ENCODE measurements around the gene NCR1.
"Not testable (repeated sequence)": the region's sequence is repeated elsewhere in the genome, so short reads cannot be mapped to it uniquely, and the experiment has no call there.

Gene NCR1

GRCh38 chr19:54893406-54893805 is 12.5 kb upstream of the NCR1 start:
- H3K4me3 ChIP-seq (replicated peaks; ENCODE audit: low read depth, low read length) = no peak overlapping the region
- H3K27me3 ChIP-seq (replicated peaks; ENCODE audit: control insufficient read depth, insufficient read depth, low read length) = no peaks in the 10 kb centered on the region; the same call in 1 of the 2 replicates
- DNase-seq (ENCODE audit: extremely low read depth, insufficient read length) = no peak
- no peaks in the 10 kb centered on the region for H3K36me3 ChIP-seq (ENCODE audit: control insufficient read depth, insufficient read depth, low read length)
- no peak for TF ChIP-seq CTCF (IDR thresholded peaks at IDR 0.05; ENCODE audit: insufficient read depth, low read length, poor library complexity, severe bottlenecking)

- not testable (repeated sequence) for DNase-seq (ENCODE audit: extremely low read depth, insufficient read length); H3K27me3 ChIP-seq (replicated peaks; ENCODE audit: control insufficient read depth, insufficient read depth, low read length); H3K4me3 ChIP-seq (replicated peaks; ENCODE audit: low read depth, low read length); H3K36me3 ChIP-seq (ENCODE audit: control insufficient read depth, insufficient read depth, low read length)
Measured at GRCh38 chr19:54894106-54894505, 11.8 kb upstream of the NCR1 start.

GRCh38 chr19:54896036-54896435 is 9.9 kb upstream of the NCR1 start:
- H3K27me3 ChIP-seq (replicated peaks; ENCODE audit: control insufficient read depth, insufficient read depth, low read length) = no peaks in the 10 kb centered on the region; the same call in 1 of the 2 replicates
- TF ChIP-seq CTCF (IDR thresholded peaks at IDR 0.05; ENCODE audit: insufficient read depth, low read length, poor library complexity, severe bottlenecking) = no peak
- no peak overlapping the region for H3K4me3 ChIP-seq (replicated peaks; ENCODE audit: low read depth, low read length)
- no peak for DNase-seq (ENCODE audit: extremely low read depth, insufficient read length)
- H3K36me3 ChIP-seq (ENCODE audit: control insufficient read depth, insufficient read depth, low read length) = no peaks in the 10 kb centered on the region

- H3K4me3 ChIP-seq (replicated peaks; ENCODE audit: low read depth, low read length); H3K27me3 ChIP-seq (replicated peaks; ENCODE audit: control insufficient read depth, insufficient read depth, low read length); DNase-seq (ENCODE audit: extremely low read depth, insufficient read length); H3K36me3 ChIP-seq (ENCODE audit: control insufficient read depth, insufficient read depth, low read length): not testable (repeated sequence)
Measured at GRCh38 chr19:54898685-54899084, 7.3 kb upstream of the NCR1 start.

- DNase-seq (ENCODE audit: extremely low read depth, insufficient read length); H3K4me3 ChIP-seq (replicated peaks; ENCODE audit: low read depth, low read length): not testable (repeated sequence)
Measured at GRCh38 chr19:54899646-54900045, 6.3 kb upstream of the NCR1 start.

GRCh38 chr19:54901153-54901552 is 4.8 kb upstream of the NCR1 start:
- H3K36me3 ChIP-seq (ENCODE audit: control insufficient read depth, insufficient read depth, low read length); H3K27me3 ChIP-seq (replicated peaks; ENCODE audit: control insufficient read depth, insufficient read depth, low read length); DNase-seq (ENCODE audit: extremely low read depth, insufficient read length); H3K4me3 ChIP-seq (replicated peaks; ENCODE audit: low read depth, low read length): not testable (repeated sequence)

More at GRCh38 chr19:54899646-54900045, 6.3 kb upstream of the NCR1 start:
- H3K27me3 ChIP-seq (replicated peaks; ENCODE audit: control insufficient read depth, insufficient read depth, low read length); H3K36me3 ChIP-seq (ENCODE audit: control insufficient read depth, insufficient read depth, low read length): not testable (repeated sequence)

- no peaks in the 10 kb centered on the region for H3K27me3 ChIP-seq (replicated peaks; ENCODE audit: control insufficient read depth, insufficient read depth, low read length)
- H3K36me3 ChIP-seq (ENCODE audit: control insufficient read depth, insufficient read depth, low read length) = no peaks in the 10 kb centered on the region
- no peak for TF ChIP-seq CTCF (IDR thresholded peaks at IDR 0.05; ENCODE audit: insufficient read depth, low read length, poor library complexity, severe bottlenecking)
- no peak for DNase-seq (ENCODE audit: extremely low read depth, insufficient read length)
- H3K4me3 ChIP-seq (replicated peaks; ENCODE audit: low read depth, low read length) = no peak overlapping the region
Measured at GRCh38 chr19:54902061-54902460, 3.9 kb upstream of the NCR1 start.

- Histone ChIP-seq H3K36me3 (ENCODE audit: control insufficient read depth, insufficient read depth, low read length) (no peaks in the 10 kb centered on the region), H3K27me3 (replicated peaks; ENCODE audit: control insufficient read depth, insufficient read depth, low read length) (no peaks in the 10 kb centered on the region), H3K4me3 (replicated peaks; ENCODE audit: low read depth, low read length) (no peak overlapping the region)
- no peak for TF ChIP-seq CTCF (IDR thresholded peaks at IDR 0.05; ENCODE audit: insufficient read depth, low read length, poor library complexity, severe bottlenecking)
- no peak for DNase-seq (ENCODE audit: extremely low read depth, insufficient read length)
Measured at GRCh38 chr19:54903303-54903702, 2.6 kb upstream of the NCR1 start.

- H3K4me3 ChIP-seq (replicated peaks; ENCODE audit: low read depth, low read length); DNase-seq (ENCODE audit: extremely low read depth, insufficient read length); H3K36me3 ChIP-seq (ENCODE audit: control insufficient read depth, insufficient read depth, low read length); H3K27me3 ChIP-seq (replicated peaks; ENCODE audit: control insufficient read depth, insufficient read depth, low read length): not testable (repeated sequence)
Measured at GRCh38 chr19:54904261-54904660, 1.7 kb upstream of the NCR1 start.

Measured in GM06990 (cell line).